GM18907 (cell line): Measurements from ENCODE around the gene CCDC85A.

Source experiments
- ATAC-seq: cut with Tn5 transposase; IDR thresholded peaks from one replicate; pipeline ENCODE4 v1.9.1; 2021; ENCODE audit warnings: mild to moderate bottlenecking, moderate library complexity; ENCODE audit not compliant: unreplicated experiment

Gene CCDC85A

DNA sequence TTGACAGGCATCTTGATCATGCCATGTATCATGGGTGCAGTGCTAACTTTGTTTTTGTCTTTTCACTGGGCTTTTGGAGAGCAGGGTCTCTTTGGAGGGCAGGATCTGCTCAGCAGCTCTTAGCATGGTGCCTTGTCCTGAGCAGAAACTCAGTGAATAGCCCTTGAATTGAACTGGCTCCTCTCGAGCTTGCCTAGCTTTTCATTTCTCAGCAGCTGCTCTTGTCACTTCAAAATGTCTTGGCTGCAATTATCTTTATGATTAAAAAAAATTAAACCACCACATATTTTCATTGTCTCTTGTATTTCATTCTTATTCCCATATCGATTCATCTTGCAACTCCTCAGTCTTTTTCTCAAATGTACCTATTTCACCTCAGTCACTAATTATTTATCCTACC lies 50.5 kb downstream of the CCDC85A start:
- ATAC-seq, result no peak

DNA sequence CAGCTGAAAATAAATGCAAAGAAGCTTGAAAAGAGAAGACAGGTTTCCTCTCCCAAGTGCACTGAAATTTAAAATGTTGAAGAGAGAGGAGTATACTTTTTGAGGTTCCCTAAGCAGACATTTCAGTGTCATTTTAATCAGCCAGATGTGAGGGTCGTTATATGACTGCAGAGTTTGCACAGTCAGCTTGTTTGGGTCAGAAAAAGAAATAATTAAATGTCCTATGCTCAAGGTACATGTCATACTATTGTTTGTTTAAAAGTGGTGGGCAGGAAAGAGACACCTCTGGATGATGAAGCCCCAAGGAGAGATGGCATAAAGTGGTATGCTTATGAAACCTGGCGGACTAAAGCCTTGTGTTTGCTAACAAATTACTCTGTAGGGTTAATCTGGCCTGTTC lies 55.2 kb downstream of the CCDC85A start:
- ATAC-seq, result no peak

DNA sequence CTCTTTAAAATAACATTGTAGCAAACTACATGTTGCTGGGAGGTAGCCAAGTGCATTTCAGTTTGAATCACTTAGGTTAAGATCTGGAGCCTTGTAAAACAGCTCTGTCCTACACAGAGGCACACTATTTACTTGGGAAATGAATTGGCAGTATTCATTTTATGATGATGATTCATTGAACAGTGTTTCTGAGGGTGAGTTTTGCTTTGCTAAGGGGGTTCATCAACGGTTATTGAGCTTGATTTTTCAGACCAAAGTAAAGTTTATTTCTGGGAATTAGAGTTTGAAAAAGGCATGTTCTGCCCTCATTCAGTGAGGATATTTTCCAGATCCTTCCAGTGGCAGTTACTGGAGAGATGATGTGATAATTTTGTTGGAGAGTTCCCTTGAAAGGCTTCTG lies 55.6 kb downstream of the CCDC85A start:
- ATAC-seq, result no peak

DNA sequence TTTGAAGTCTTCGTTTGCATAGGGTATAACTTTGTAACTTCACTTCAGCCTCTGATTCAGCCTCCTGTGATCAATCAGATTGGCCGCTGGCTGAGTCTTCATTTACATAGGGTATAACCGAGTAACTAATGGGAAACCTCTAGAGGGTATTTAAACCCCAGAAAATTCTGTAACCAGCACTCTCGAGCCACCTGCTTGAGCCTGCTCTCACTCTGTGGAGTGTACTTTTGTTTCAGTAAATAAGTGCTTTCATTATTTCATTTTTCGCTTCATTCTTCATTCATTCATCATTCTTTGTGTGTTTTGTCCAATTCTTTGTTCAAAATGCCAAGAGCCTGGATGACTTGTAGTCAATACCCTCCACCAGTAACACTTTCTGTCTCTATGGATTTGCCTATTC lies 56.4 kb downstream of the CCDC85A start:
- ATAC-seq, result no peak

DNA sequence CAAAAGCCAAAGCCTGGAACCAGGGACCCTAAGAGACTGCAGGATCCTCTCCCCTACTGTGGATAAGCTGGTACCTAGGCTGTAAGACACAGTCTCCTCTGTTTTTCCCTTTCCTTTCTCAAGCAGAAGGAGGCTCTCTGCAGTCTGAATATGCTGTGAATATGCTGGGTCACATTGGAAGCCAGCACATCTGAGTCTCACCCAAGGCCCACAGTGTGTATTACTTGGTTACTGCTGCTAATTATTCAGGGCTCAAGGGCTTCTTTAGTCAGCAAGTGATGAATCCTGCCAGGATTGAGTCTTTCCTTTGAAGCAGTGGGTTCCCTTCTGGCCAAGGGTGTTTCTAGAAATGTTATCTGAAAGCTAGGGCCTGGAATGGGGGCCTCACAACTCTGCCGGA lies 60.7 kb downstream of the CCDC85A start:
- ATAC-seq, result no peak

DNA sequence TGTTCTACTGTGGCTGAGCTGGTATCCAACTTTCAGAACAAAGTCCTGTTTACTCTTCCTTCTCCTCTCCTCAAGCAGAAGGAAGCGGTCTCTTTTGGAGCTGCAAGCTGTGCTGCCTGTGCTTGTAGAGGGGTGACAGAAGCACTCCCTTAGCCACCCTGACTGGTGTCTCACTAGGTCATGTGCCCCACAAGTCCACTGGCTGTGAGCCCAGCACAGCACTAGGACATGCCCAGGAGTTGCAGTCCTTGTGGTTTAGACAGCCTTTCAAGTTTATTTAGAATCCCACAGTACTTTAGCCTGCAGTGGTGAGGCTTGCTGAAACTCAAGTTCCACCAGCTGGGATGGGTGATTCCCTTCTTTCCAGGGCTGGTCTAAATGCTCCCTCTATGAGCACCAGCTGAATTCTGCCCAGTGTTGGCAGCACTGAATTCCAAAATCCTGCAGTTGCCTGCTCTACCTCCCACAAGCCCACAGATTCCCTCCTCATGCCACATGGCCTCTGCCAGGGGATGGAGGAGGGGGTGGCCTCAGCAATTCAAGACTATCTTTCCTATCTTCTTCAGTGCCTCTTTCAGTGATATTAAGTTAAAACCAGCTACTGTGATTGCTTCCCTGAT lies 61.2 kb downstream of the CCDC85A start:
- ATAC-seq, result no peak

GRCh38 chr2:56248965-56249742 lies 65.4 kb downstream of the CCDC85A start:
- ATAC-seq, result no peak

- ATAC-seq, result no peak
Measured at GRCh38 chr2:56250153-56250729, 66.5 kb downstream of the CCDC85A start.

GRCh38 chr2:56260415-56260814 lies 76.6 kb downstream of the CCDC85A start:
- ATAC-seq, result no peak

DNA sequence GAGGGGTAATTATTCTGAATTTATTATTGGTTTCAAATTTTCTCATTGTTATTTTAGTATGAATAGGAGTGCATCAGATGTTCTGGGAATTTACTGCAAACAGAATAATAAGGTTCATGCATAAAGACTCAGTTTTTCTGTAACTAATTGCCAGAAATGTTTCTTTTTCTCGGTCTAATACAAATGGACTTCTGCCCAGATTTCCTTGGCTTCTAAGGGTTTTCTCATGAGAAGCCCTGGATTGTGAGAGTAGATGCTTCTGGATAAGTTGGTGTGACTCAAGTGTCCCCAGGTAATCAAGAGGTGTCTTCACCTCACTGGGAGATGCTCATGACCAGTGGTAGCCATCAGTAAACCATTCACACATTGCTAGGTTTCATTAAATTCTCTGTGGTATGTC lies 78.5 kb downstream of the CCDC85A start:
- ATAC-seq, result no peak

DNA sequence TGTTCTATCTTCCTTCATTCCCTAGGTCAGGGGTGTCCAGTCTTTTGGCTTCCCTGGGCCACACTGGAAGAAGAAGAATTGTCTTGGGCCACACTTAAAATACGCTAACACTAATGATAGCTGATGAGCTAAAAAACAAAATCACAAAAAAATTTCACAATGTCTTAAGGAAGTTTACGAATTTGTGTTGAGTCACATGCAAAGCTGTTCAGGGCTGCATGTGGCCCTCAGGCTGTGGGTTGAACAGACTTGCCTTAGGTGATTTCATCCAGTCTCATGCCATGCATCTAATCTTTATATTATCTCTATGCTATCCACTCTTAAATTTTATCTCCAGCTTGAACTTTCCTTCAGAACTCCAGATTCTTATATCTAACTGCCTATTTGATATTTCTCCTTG lies 80.1 kb downstream of the CCDC85A start:
- ATAC-seq, result no peak

- ATAC-seq, result no peak
Measured at GRCh38 chr2:56266761-56267414, 83.1 kb downstream of the CCDC85A start.

GRCh38 chr2:56267415-56267788 lies 83.6 kb downstream of the CCDC85A start:
- no peak for ATAC-seq

GRCh38 chr2:56268856-56269255 lies 85.1 kb downstream of the CCDC85A start:
- no peak for ATAC-seq

DNA sequence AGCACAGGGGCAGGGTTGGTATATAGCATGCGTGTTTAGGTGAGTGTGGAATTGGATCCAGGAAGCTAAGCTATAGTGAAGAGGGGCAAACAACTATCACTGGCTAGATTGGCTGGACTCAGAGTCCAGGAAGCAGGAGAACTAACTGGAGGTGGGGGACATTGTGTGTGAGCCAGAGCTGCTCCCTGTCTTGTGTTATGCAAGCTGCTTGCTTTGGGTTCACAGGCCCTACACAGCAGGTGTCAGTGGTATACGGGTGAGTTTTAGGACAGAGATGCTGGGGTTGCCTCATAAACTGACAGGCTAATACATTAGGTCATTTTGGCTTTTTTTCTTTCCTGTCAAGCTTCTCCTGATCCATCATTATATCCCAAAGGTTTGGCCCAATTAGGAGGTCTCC lies 87.5 kb downstream of the CCDC85A start:
- ATAC-seq, result no peak

DNA sequence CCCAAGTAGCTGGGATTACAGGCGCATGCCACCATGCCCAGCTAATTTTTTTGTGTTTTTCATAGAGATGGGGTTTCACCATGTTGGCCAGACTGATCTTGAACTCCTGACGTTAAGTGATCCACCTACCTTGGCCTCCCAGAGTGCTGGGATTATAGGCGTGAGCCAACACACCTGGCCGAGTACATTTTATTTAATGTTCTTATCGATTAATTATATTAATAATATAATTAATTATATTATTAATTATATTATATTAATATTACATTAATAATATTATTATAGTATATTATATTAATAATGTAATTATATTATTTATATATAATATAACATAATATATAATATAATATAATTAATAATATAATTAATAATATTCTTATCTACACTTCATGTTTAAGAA lies 101.4 kb downstream of the CCDC85A start:
- ATAC-seq, result no peak

DNA sequence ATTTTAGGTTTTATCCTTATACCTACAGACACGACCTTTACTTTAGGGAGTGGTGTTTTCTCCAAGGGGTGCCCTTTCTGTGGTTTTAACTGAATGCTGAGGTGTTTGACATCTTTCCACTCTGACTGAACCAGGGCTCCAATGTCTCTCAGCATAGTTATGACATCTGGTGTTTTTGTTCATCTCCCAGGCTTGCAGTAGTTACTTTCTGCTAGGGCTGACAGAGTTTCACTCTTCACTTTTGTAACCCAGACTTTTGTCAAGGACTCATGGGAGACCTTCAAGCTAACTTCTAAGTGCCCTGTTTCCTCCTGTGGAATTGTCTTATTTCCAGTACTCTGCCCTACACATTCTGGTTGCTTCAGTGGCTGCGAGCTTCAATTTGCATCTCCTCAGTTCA lies 103.1 kb downstream of the CCDC85A start:
- ATAC-seq, result no peak

- no peak for ATAC-seq
Measured at GRCh38 chr2:56287508-56287907, 103.7 kb downstream of the CCDC85A start.

GRCh38 chr2:56287974-56288373 lies 104.2 kb downstream of the CCDC85A start:
- no peak for ATAC-seq

DNA sequence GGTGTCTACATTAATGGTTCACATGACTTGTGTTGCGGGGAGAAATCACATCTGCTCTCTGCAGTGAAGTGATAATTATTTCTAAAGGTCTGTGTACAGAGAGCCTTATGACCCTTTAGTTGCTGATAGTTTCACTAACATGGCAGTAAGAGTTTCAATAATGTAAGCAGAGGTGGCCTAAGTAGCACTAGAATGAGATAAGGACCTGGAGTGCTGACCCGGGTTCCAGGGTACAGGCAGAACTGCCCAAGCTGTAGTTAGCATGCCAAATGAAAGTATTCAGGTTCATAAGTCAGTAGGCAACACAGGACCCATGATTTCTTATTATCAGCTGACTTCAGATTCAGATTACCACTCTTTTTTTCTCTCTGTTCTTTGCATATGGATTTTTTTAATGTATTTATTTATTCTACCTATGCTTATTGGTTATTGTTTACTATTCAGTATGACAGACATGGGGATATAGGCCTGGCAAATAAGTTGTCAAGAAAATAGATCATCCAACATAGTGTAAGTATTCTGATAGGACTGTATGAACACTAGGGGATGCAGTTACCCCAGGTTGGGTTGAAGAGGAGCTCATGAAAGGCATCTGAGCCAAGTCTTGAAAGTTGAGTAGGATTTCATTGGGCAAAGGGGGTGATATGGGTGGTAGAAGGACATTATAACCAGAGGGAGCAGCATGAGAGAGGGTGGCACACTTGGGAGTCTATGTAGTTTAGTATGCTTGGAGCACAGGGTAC lies 105.2 kb downstream of the CCDC85A start:
- ATAC-seq, result no peak

- ATAC-seq, result no peak
Measured at GRCh38 chr2:56291711-56292110, 107.9 kb downstream of the CCDC85A start.
